ENCODE results near the gene NOP53.
"Not testable (repeated sequence)": the region's sequence is repeated elsewhere in the genome, so short reads cannot be mapped to it uniquely, and the experiment has no call there.

- not testable (repeated sequence) for TF ChIP-seq RAD21 (IDR thresholded peaks at IDR 0.05); TAF1 (conservative IDR thresholded peaks at IDR 0.05); REST (IDR thresholded peaks at IDR 0.05); CTCF (IDR thresholded peaks at IDR 0.05; ENCODE audit: low read depth, low read length, missing input control); MAX (IDR thresholded peaks at IDR 0.05); JUND (IDR thresholded peaks at IDR 0.05); ATF3 (IDR thresholded peaks at IDR 0.05); ZBTB33 (IDR thresholded peaks at IDR 0.05); RXRA (IDR thresholded peaks at IDR 0.05); GABPA (IDR thresholded peaks at IDR 0.05 in 1 of 2, conservative IDR thresholded peaks at IDR 0.05 in 1 of 2); EGR1 (IDR thresholded peaks at IDR 0.05; ENCODE audit: low read depth in 2 of 2); NR2F2 (IDR thresholded peaks at IDR 0.05); SP1 (IDR thresholded peaks at IDR 0.05)
These were observed 59.1 kb downstream of the NOP53 start, which contains the start of gene TPRX1 for GRCh38 chr19:47804451-47804850.
